Skin epidermis (tissue), 12 donors: Measurements from ENCODE around the gene PPP1R9B.

Source experiments
- H3K27ac ChIP-seq, 21 experiments: fragments of 200-600 bp; sonication (generic) in 11 of 21; one replicate each; pipeline ENCODE4 v1.5.0; 2020; ENCODE audit warnings: mild to moderate bottlenecking in 3 of 21, inconsistent platforms in 2 of 21, moderate library complexity in 2 of 21
- H3K4me3 ChIP-seq, 7 experiments: fragments of 200-600 bp; sonication (generic) in 2 of 7; one replicate each; pipeline ENCODE4 v1.5.0; 2020; ENCODE audit warnings: inconsistent platforms in 2 of 7, mild to moderate bottlenecking in 2 of 7, moderate library complexity in 1 of 7

The PPP1R9B gene

DNA sequence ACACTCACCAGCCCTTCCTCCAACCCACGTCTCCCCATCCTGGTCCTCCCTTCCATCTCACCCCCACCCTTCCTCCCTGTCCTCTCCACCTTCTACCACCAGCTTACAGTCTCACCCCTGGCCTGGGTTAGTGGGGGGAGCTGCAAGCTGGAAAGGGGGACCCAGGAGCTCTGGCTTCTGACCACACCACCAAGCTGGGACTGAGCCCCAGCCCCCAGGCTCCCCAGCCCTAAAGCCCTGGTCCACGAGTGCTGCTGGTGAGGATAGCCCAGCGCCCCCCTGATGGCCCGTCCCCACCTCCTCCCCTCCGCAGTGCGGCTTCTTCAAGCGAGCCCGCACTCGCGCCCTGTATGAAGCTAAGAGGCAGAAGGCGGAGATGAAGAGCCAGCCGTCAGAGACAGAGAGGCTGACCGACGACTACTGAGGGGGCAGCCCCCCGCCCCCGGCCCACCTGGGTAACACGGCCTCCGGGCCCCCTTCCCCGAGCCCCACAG, 62.5 kb downstream of the PPP1R9B start:
- no peak overlapping the region for H3K4me3 ChIP-seq
- no peak overlapping the region for H3K27ac ChIP-seq

DNA sequence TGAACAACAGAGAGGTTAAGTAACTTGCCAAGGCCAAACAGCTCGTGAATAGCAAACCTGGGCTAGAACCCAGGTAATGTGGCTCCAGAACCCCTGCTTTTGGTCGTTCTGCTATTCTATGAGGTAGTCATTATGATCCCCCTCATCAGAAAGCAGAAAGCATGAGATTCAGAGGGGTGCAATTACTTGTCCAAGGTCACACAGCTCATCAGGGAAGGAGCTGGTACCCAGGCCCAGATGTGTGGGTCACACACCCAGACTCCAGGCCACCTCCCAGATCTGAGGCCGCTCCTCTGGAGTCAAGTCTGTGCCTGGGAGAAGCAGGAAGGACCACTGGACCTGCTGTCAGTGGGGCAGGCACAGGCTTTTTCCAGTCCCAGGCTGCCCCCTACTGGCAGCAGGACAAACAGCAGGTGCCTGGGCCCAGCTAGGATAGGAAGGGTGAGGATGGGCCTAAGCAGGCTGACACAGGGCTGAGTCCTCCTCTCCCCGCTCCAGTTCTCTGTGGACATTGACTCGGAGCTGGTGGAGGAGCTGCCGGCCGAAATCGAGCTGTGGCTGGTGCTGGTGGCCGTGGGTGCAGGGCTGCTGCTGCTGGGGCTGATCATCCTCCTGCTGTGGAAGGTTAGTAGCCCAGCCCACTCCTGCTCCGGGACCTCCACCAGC, 63.1 kb downstream of the PPP1R9B start:
- H3K4me3 ChIP-seq: no peak overlapping the region
- no peak overlapping the region for H3K27ac ChIP-seq
